SK-N-MC (cell line): ENCODE data around the gene AMMECR1.

ENCODE experiments used
- DNase-seq: peaks from one replicate; pipeline ENCODE4 v3.0.0-alpha.2; 2011; ENCODE audit warnings: low read depth, low spot score
- H3K27ac ChIP-seq: fragments of 200-600 bp; sonication (generic); 2 replicates; pipeline ENCODE4 v1.5.1; 2016; ENCODE audit warnings: mixed run types
- H3K36me3 ChIP-seq: fragments of 200-600 bp; sonication (generic); 2 replicates; pipeline ENCODE4 v1.6.1; 2017; ENCODE audit warnings: antibody characterized with exemption, low read length, mixed read lengths; ENCODE audit not compliant: insufficient read depth
- H3K4me3 ChIP-seq: fragments of 200-600 bp; sonication (generic); 2 replicates; pipeline ENCODE4 v1.5.1; 2016
- H3K9ac ChIP-seq: fragments of 200-600 bp; sonication (generic); 2 replicates; pipeline ENCODE4 v1.8.0; 2017; ENCODE audit warnings: mixed run types, mixed read lengths; ENCODE audit not compliant: insufficient read length
- H3K9me3 ChIP-seq: fragments of 200-600 bp; sonication (generic); 2 replicates; pipeline ENCODE4 v1.6.1; 2017; ENCODE audit warnings: low read depth, mild to moderate bottlenecking, antibody characterized with exemption, low read length, moderate library complexity, mixed read lengths
- EZH2 ChIP-seq: fragments of 200-600 bp; sonication (generic); IDR thresholded peaks from one replicate; pipeline ENCODE4 v1.6.1; 2017; ENCODE audit warnings: antibody characterized with exemption
- FOXP2 ChIP-seq: optimal IDR thresholded peaks from 2 replicates; pipeline ENCODE3; 2011; ENCODE audit warnings: mild to moderate bottlenecking, moderate library complexity; ENCODE audit not compliant: insufficient read depth; ENCODE audit errors: extremely low read length, control extremely low read depth
- POLR2AphosphoS5 ChIP-seq: IDR thresholded peaks from 2 replicates; pipeline ENCODE4 v1.6.1; 2012; ENCODE audit warnings: mild to moderate bottlenecking, low read depth, low read length, borderline replicate concordance

AMMECR1 gene

GRCh38 chrX:110304371-110304770 is 13.5 kb downstream of the AMMECR1 start:
- no peak overlapping the region for H3K27ac ChIP-seq
- H3K36me3 ChIP-seq: no peaks in the 10 kb centered on the region
- no peak for DNase-seq
- no peak overlapping the region for H3K4me3 ChIP-seq
- no peak overlapping the region for H3K9ac ChIP-seq
- H3K9me3 ChIP-seq: no peaks in the 10 kb centered on the region
- TF ChIP-seq EZH2: no peak
- no peak for TF ChIP-seq POLR2AphosphoS5
- TF ChIP-seq FOXP2: no peak

GRCh38 chrX:110302975-110303374 is 14.9 kb downstream of the AMMECR1 start:
- no peak for DNase-seq
- no peak overlapping the region for H3K27ac ChIP-seq
- no peaks in the 10 kb centered on the region for H3K9me3 ChIP-seq
- no peak overlapping the region for H3K4me3 ChIP-seq
- no peaks in the 10 kb centered on the region for H3K36me3 ChIP-seq
- H3K9ac ChIP-seq: no peak overlapping the region
- TF ChIP-seq EZH2 (no peak), POLR2AphosphoS5 (no peak), FOXP2 (no peak)

GRCh38 chrX:110301194-110301593 is 16.7 kb downstream of the AMMECR1 start:
- Histone ChIP-seq H3K36me3 (no peaks in the 10 kb centered on the region), H3K4me3 (no peak overlapping the region), H3K27ac (no peak overlapping the region), H3K9ac (no peak overlapping the region), H3K9me3 (no peaks in the 10 kb centered on the region)
- DNase-seq: no peak
- no peak for TF ChIP-seq FOXP2
- TF ChIP-seq POLR2AphosphoS5: no peak
- no peak for TF ChIP-seq EZH2

- H3K9ac ChIP-seq: no peak overlapping the region
- H3K9me3 ChIP-seq: no peaks in the 10 kb centered on the region
- H3K36me3 ChIP-seq: no peaks in the 10 kb centered on the region
Observed at GRCh38 chrX:110294087-110294486, 23.8 kb downstream of the AMMECR1 start.

GRCh38 chrX:110293658-110294057 is 24.2 kb downstream of the AMMECR1 start:
- Histone ChIP-seq H3K27ac (no peak overlapping the region), H3K4me3 (no peak overlapping the region), H3K9me3 (no peaks in the 10 kb centered on the region), H3K36me3 (no peaks in the 10 kb centered on the region), H3K9ac (no peak overlapping the region)
- DNase-seq: no peak
- TF ChIP-seq FOXP2 (no peak), POLR2AphosphoS5 (no peak), EZH2 (no peak)

More at GRCh38 chrX:110294087-110294486, 23.8 kb downstream of the AMMECR1 start:
- no peak for TF ChIP-seq FOXP2
- TF ChIP-seq EZH2: no peak
- H3K27ac ChIP-seq: no peak overlapping the region
- no peak overlapping the region for H3K4me3 ChIP-seq
- no peak for DNase-seq

GRCh38 chrX:110287605-110288004 is 30.3 kb downstream of the AMMECR1 start:
- Histone ChIP-seq H3K36me3 (no peaks in the 10 kb centered on the region), H3K9me3 (no peaks in the 10 kb centered on the region), H3K4me3 (no peak overlapping the region), H3K9ac (no peak overlapping the region), H3K27ac (no peak overlapping the region)
- no peak for DNase-seq
- TF ChIP-seq EZH2 (no peak), POLR2AphosphoS5 (no peak), FOXP2 (no peak)

GRCh38 chrX:110286106-110286505 is 31.8 kb downstream of the AMMECR1 start:
- Histone ChIP-seq H3K27ac (no peak overlapping the region), H3K9me3 (no peaks in the 10 kb centered on the region), H3K36me3 (no peaks in the 10 kb centered on the region), H3K9ac (no peak overlapping the region), H3K4me3 (no peak overlapping the region)
- TF ChIP-seq FOXP2 (no peak), POLR2AphosphoS5 (no peak), EZH2 (no peak)
- no peak for DNase-seq

GRCh38 chrX:110284159-110284558 is 33.7 kb downstream of the AMMECR1 start:
- DNase-seq: no peak
- H3K4me3 ChIP-seq: no peak overlapping the region
- H3K27ac ChIP-seq: no peak overlapping the region
- H3K9ac ChIP-seq: no peak overlapping the region
- TF ChIP-seq FOXP2 (no peak), POLR2AphosphoS5 (no peak), EZH2 (no peak)
- H3K36me3 ChIP-seq: no peaks in the 10 kb centered on the region
- H3K9me3 ChIP-seq: no peaks in the 10 kb centered on the region

GRCh38 chrX:110282922-110283321 is 35.0 kb downstream of the AMMECR1 start:
- Histone ChIP-seq H3K27ac (no peak overlapping the region), H3K9ac (no peak overlapping the region), H3K9me3 (no peaks in the 10 kb centered on the region), H3K4me3 (no peak overlapping the region), H3K36me3 (no peaks in the 10 kb centered on the region)
- no peak for DNase-seq
- TF ChIP-seq EZH2 (no peak), FOXP2 (no peak), POLR2AphosphoS5 (no peak)
